Caco-2 (cell line): ENCODE results near the gene FAM43B. TPM values are rescaled to one million over a fixed set of nuclear protein-coding genes. Genes with fewer than 3 reads are reported as not detected.

Experiments used
- BruUV-seq: library from RNA; stranded (reverse); fragments of 400-500 nt; replicated peaks from 2 replicates; lab custom pipeline; 2021; lab: Mats Ljungman, UMichigan
- CTCF ChIA-PET: fragments of 300-600 bp; sonication (Branson Sonifier 250); formaldehyde crosslinking; loops from one replicate; lab custom pipeline; 2022; ENCODE audit warnings: antibody characterized with exemption; lab: Charles Lee
- POLR2A ChIA-PET: fragments of 300-600 bp; sonication (Branson Sonifier 250); formaldehyde crosslinking; loops from one replicate; lab custom pipeline; 2022; ENCODE audit warnings: antibody characterized with exemption; lab: Charles Lee
- DNase-seq, 2 experiments: peaks; one replicate each; pipeline versions ENCODE4 v3.0.0 to v3.0.0-alpha.2; 2020 to 2022
- H3K27me3 ChIP-seq: replicated peaks from 2 replicates; pipeline ENCODE4 v1.6.0; 2011; ENCODE audit warnings: low read length; ENCODE audit not compliant: control insufficient read depth, insufficient read depth
- H3K36me3 ChIP-seq: 2 replicates; pipeline ENCODE4 v1.5.1; 2011; ENCODE audit warnings: low read length; ENCODE audit not compliant: control insufficient read depth, insufficient read depth
- H3K4me1 ChIP-seq: fragments of 250-450 bp; sonication (Bioruptor Pico); 2 replicates; pipeline ENCODE4 v1.5.1; 2020; ENCODE audit warnings: mild to moderate bottlenecking
- H3K4me3 ChIP-seq: 2 replicates; pipeline ENCODE4 v1.5.1; 2011; ENCODE audit warnings: low read depth, mild to moderate bottlenecking, control low read depth, low read length
- H3K9me3 ChIP-seq: fragments of 250-450 bp; sonication (Bioruptor Pico); 2 replicates; pipeline ENCODE4 v1.5.1; 2020; ENCODE audit warnings: mild to moderate bottlenecking, moderate library complexity
- H3K27ac Mint-ChIP-seq: one replicate; pipeline ENCODE4 v1.8.0; 2022; ENCODE audit warnings: mixed read lengths; ENCODE audit not compliant: unreplicated experiment
- H3K27me3 Mint-ChIP-seq: one replicate; pipeline ENCODE4 v1.8.0; 2022; ENCODE audit warnings: mixed read lengths; ENCODE audit not compliant: insufficient read depth, unreplicated experiment
- H3K36me3 Mint-ChIP-seq: one replicate; pipeline ENCODE4 v1.8.0; 2022; ENCODE audit warnings: mild to moderate bottlenecking, mixed read lengths; ENCODE audit not compliant: insufficient read depth, unreplicated experiment
- H3K4me1 Mint-ChIP-seq: one replicate; pipeline ENCODE4 v1.8.0; 2022; ENCODE audit warnings: low read depth, mixed read lengths; ENCODE audit not compliant: unreplicated experiment
- H3K4me3 Mint-ChIP-seq: one replicate; pipeline ENCODE4 v1.8.0; 2022; ENCODE audit warnings: mild to moderate bottlenecking, moderate library complexity, mixed read lengths; ENCODE audit not compliant: unreplicated experiment
- H3K9me3 Mint-ChIP-seq: one replicate; pipeline ENCODE4 v1.8.0; 2022; ENCODE audit warnings: mixed read lengths; ENCODE audit not compliant: unreplicated experiment
- intact Hi-C: fragments of 100-400 bp; cut with micrococcal nuclease; formaldehyde crosslinking; loops from one replicate; pipeline ENCODE4 v1.10.0; 2022; ENCODE audit not compliant: unreplicated experiment
- total RNA-seq: library from RNA; stranded (reverse); gene quantifications from 2 replicates; pipeline ENCODE4 v1.2.3, GENCODE V29; 2022
- TF ChIP-seq, protein P1 (sequence below), 2 experiments: fragments of 200-600 bp in 1 of 2; IDR thresholded peaks; 1 replicate in 1 of 2; 2 replicates in 1 of 2; pipeline versions ENCODE4 v1.5.1 to v1.8.0; 2011 to 2022; ENCODE audit warnings: antibody characterized with exemption in 1 of 2, control low read depth in 1 of 2, inconsistent platforms in 1 of 2, low read depth in 1 of 2, low read length in 1 of 2, mild to moderate bottlenecking in 1 of 2, moderate library complexity in 1 of 2; ENCODE audit not compliant: insufficient read depth in 1 of 2, severe bottlenecking in 1 of 2, unreplicated experiment in 1 of 2

The FAM43B gene
- total RNA-seq, 1 experiment from 2014 or later = 3.6 TPM

DNA sequence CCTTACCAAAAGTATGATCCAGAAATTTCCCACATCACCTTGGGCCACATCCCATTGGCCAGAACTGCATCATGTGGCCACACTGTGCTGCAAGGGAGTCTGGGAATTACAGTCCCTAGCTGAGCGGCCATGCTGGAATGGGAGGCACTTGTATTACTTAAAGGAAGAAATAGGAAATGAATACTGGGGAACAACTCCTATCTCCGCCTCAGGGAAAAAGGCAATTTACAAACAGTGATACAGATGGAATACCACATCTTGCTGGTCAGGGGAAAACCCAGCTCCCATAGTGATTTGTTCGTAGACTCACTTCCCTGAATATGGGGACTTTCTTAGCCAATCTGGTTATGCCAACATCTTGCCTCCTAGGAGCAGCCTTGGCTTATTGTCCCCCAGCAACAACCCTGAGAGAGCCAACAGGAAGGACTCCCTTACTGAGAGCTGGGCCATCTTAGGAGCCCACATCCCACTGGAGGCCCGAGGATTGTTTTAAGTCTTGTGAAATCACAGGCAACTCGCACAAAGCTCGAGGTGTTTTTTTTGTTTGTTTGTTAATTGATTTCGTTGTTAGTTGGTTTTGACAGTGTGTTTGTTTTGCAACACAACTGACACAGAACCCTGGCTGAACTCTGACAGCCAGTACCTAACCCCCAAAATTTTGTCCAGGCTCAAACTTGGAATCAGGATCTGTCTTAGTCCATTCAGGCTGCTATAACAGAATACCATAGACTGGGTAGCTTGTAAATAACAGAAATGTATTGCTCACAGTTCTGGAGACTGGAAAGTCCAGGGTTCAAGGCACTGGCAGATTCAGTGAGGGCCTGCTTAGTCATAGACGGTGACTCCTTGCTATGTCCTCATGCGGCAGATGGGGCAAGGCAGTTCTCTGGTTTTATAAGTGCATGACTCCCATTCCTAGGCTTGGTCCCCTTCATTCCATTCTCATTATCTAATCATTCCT, 51.4 kb downstream of the FAM43B start:
- Histone ChIP-seq H3K9me3 (no peaks in the 10 kb centered on the region), H3K36me3 (no peaks in the 10 kb centered on the region), H3K27me3 (no peaks in the 10 kb centered on the region), H3K4me1 (peaks cover 8% of the 10 kb centered on the region; the same call in 1 of the 2 replicates), H3K4me3 (no peak overlapping the region)
- H3K4me1 Mint-ChIP-seq = no peaks in the 10 kb centered on the region
- ChIA-PET CTCF (interaction anchor here (1.2 kb wide), 1 partner anchor 30 kb away, joined by 3 read pairs; no protein-coding TSS in a partner anchor), POLR2A (no interaction called here)
- no TSS peak for BruUV-seq
- no peaks in the 10 kb centered on the region for H3K27me3 Mint-ChIP-seq
- no peak for DNase-seq
- no peak overlapping the region for H3K27ac Mint-ChIP-seq
- H3K4me3 Mint-ChIP-seq = no peak overlapping the region
- no peaks in the 10 kb centered on the region for H3K36me3 Mint-ChIP-seq
- peaks cover 5% of the 10 kb centered on the region for H3K9me3 Mint-ChIP-seq
- intact Hi-C loops = no loop called here
- TF ChIP-seq, protein P1, sequence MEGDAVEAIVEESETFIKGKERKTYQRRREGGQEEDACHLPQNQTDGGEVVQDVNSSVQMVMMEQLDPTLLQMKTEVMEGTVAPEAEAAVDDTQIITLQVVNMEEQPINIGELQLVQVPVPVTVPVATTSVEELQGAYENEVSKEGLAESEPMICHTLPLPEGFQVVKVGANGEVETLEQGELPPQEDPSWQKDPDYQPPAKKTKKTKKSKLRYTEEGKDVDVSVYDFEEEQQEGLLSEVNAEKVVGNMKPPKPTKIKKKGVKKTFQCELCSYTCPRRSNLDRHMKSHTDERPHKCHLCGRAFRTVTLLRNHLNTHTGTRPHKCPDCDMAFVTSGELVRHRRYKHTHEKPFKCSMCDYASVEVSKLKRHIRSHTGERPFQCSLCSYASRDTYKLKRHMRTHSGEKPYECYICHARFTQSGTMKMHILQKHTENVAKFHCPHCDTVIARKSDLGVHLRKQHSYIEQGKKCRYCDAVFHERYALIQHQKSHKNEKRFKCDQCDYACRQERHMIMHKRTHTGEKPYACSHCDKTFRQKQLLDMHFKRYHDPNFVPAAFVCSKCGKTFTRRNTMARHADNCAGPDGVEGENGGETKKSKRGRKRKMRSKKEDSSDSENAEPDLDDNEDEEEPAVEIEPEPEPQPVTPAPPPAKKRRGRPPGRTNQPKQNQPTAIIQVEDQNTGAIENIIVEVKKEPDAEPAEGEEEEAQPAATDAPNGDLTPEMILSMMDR (IDR thresholded peaks at IDR 0.05; ENCODE audit: insufficient read depth in 1 of 2, low read depth in 1 of 2, low read length in 1 of 2, severe bottlenecking in 1 of 2, unreplicated experiment in 1 of 2) = no peak

Other genes starting within 250 kb of the FAM43B start
- 47.5 and 55.0 TPM in 2 replicates for gene CAMK2N1, start 66.4 kb upstream of the FAM43B start, total RNA-seq
- 18.3 and 18.7 TPM in 2 replicates for gene MUL1, start 44.4 kb upstream of the FAM43B start, total RNA-seq
- gene CDA, start 36.5 kb downstream of the FAM43B start, total RNA-seq = 0.95 TPM in 1 of 2 replicates, not detected in the other
- 18.4 and 23.2 TPM in 2 replicates for gene PINK1, start 80.9 kb downstream of the FAM43B start, total RNA-seq
- gene DDOST, start 108.8 kb downstream of the FAM43B start, total RNA-seq = 332 and 339 TPM in 2 replicates
- 1.3 and 1.5 TPM in 2 replicates for gene KIF17, start 165.4 kb downstream of the FAM43B start, total RNA-seq
- gene SH2D5, start 180.1 kb downstream of the FAM43B start, total RNA-seq = 2.8 and 3.5 TPM in 2 replicates
- 222 and 240 TPM in 2 replicates for gene HP1BP3, start 234.7 kb downstream of the FAM43B start, total RNA-seq